Esophagus muscularis mucosa (tissue), 3 donors: Measurements from ENCODE around the gene PARP8.

Source experiments
- POLR2A ChIP-seq: fragments of 450-650 bp; IDR thresholded peaks from one replicate; pipeline ENCODE4 v1.6.1; 2017; ENCODE audit warnings: antibody characterized with exemption, moderate library complexity, mild to moderate bottlenecking, low read depth
- TF ChIP-seq, protein P1 (sequence below), 3 experiments: fragments of 200-600 bp in 2 of 3; fragments of 450-650 bp in 1 of 3; sonication (generic) in 2 of 3; IDR thresholded peaks; one replicate each; pipeline ENCODE4 v1.5.1; 2017 to 2019; ENCODE audit warnings: antibody characterized with exemption in 3 of 3, mild to moderate bottlenecking in 2 of 3, moderate library complexity in 1 of 3

DNA sequence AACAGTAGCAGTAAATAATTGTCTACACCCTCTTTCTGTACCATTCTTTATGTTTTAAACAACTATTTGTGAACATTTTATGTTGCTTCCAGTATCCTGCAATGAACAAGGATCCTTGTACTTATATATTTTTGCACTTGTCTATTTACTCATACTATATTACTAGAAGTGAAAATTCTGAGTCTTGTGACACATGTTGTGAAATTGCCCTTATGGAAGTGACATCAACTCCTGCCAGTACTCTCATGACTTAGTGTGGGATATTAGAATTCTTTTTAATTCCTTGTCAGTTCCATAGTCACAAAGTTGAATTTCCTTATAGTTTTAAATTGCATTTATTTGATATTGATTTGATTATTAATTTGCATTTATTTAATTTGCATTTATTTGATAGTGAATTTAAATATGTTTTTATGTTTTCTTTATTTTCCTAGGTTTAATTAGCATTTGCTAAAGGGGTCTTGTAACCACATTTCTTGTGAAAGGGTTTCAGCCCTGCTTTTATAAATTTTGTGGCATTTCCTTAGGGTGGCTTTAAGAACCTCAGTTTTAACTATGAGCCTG is 27.7 kb downstream of the PARP8 start:
- TF ChIP-seq, protein P1, sequence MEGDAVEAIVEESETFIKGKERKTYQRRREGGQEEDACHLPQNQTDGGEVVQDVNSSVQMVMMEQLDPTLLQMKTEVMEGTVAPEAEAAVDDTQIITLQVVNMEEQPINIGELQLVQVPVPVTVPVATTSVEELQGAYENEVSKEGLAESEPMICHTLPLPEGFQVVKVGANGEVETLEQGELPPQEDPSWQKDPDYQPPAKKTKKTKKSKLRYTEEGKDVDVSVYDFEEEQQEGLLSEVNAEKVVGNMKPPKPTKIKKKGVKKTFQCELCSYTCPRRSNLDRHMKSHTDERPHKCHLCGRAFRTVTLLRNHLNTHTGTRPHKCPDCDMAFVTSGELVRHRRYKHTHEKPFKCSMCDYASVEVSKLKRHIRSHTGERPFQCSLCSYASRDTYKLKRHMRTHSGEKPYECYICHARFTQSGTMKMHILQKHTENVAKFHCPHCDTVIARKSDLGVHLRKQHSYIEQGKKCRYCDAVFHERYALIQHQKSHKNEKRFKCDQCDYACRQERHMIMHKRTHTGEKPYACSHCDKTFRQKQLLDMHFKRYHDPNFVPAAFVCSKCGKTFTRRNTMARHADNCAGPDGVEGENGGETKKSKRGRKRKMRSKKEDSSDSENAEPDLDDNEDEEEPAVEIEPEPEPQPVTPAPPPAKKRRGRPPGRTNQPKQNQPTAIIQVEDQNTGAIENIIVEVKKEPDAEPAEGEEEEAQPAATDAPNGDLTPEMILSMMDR (IDR thresholded peaks at IDR 0.05): no peak
- no peak for TF ChIP-seq POLR2A
